Measurements from ENCODE around the gene SLAMF1. TPM values are rescaled to one million over a fixed set of nuclear protein-coding genes. Genes with fewer than 3 reads are reported as not detected.

SLAMF1 gene
- total and polyA plus RNA-seq, 9 of the 15 experiments (the other 6 are each of a cell fraction or from before 2014, with no cell fraction given) = 0.04 to 0.17 (median 0.11) TPM; not detected in 4

GRCh38 chr1:160578525-160579191 lies 68.2 kb downstream of the SLAMF1 start (continued):
- TF ChIP-seq E2F4 (CRISPR knock-in tag; IDR thresholded peaks at IDR 0.05; ENCODE audit: low read depth) (no peak), POLR2B (IDR thresholded peaks at IDR 0.05; ENCODE audit: low read depth, partially characterized antibody) (no peak)

GRCh38 chr1:160578175-160578524 lies 68.7 kb downstream of the SLAMF1 start:
- peak overlapping the region; percentile 85 for H3K27ac ChIP-seq (ENCODE audit: extremely low read depth, low read depth, low read length)
- H3K4me2 ChIP-seq (ENCODE audit: insufficient read depth, low read length) = peak overlapping the region; percentile 34; the same call in 1 of the 2 replicates

More at GRCh38 chr1:160578175-160578524, 68.7 kb downstream of the SLAMF1 start:
- ATAC-seq (peak; percentile 52), FAIRE-seq (no peak), DNase-seq (ENCODE audit: extremely low read depth in 1 of 4, low spot score in 3 of 4) (peak in 1 of 4 experiments; percentile 35)
- no peaks in the 10 kb centered on the region for H4K20me1 ChIP-seq (replicated peaks; ENCODE audit: control insufficient read depth, insufficient read depth, low read length)
- no TSS peak for BruUV-seq (replicated peaks)
- 0 out of 2 replicates have a peak, but pooled peaks have one; percentile 14 for TF ChIP-seq ZNF766 (CRISPR knock-in tag; conservative IDR thresholded peaks at IDR 0.05)
- no peak for TF ChIP-seq ZNF347 (CRISPR knock-in tag; IDR thresholded peaks at IDR 0.05; ENCODE audit: low read depth)
- peak; percentile 35; the same call in 1 of the 2 replicates for TF ChIP-seq DEAF1 (CRISPR knock-in tag; IDR thresholded peaks at IDR 0.05)
- 0 out of 4 replicates have a peak, but pooled peaks of 1 of the 2 experiments have one; percentile 12 for TF ChIP-seq RAD21 (CRISPR knock-in tag; conservative IDR thresholded peaks at IDR 0.05 in 1 of 2, IDR thresholded peaks at IDR 0.05 in 1 of 2)
- no peak for TF ChIP-seq ZNF174 (CRISPR knock-in tag; IDR thresholded peaks at IDR 0.05)
- TF ChIP-seq RB1 (IDR thresholded peaks at IDR 0.05; ENCODE audit: low read depth) = no peak
- no peak for TF ChIP-seq NR4A1 (CRISPR knock-in tag; IDR thresholded peaks at IDR 0.05)
- TF ChIP-seq NR4A1 (tag; IDR thresholded peaks at IDR 0.05) = no peak
- no peak for TF ChIP-seq RBFOX2 (IDR thresholded peaks at IDR 0.05; ENCODE audit: low read depth, low read length)
- in situ Hi-C loops (cut with MboI) = no loop called here
- CTCF ChIA-PET (ENCODE audit: low intra/inter-chr PET ratio) = no interaction called here
- H3K79me2 ChIP-seq (ENCODE audit: control insufficient read depth, insufficient read depth, low read length) = no peaks in the 10 kb centered on the region
- H3K9me1 ChIP-seq (ENCODE audit: control insufficient read depth, insufficient read depth, low read length) = no peaks in the 10 kb centered on the region
- H2AFZ ChIP-seq (ENCODE audit: low read depth, low read length) = peak overlapping the region; percentile 97
- WGBS (ENCODE audit: insufficient coverage, low coverage, missing lambda C conversion rate) = 15% methylated on average over 3 of the region's 3 CpGs
- peak overlapping the region in 1 of 2 experiments; percentile 67; a peak in 2 of 4 replicates for H3K9ac ChIP-seq (ENCODE audit: insufficient read depth in 1 of 2, low read depth in 2 of 2, low read length in 2 of 2)
- no peaks in the 10 kb centered on the region for H3K36me3 ChIP-seq (ENCODE audit: control insufficient read depth, insufficient read depth, low read length)
- H3K4me3 ChIP-seq = no peak overlapping the region
- POLR2A ChIA-PET = interaction anchor here (0.6 to 1.9 kb wide), 3 partner anchors 9 to 329 kb away, joined by 3 to 6 read pairs (median 4); no protein-coding TSS in a partner anchor
- intact Hi-C loops (cut with micrococcal nuclease) = no loop called here
- no peaks in the 10 kb centered on the region for H3K9me3 ChIP-seq (replicated peaks; ENCODE audit: control insufficient read depth, insufficient read depth, low read depth, low read length)
- peaks cover 3 to 73% of the 10 kb centered on the region in 2 experiments; a peak in 4 of 5 replicates for H3K4me1 ChIP-seq (replicated peaks in 1 of 2; ENCODE audit: control insufficient read depth in 2 of 2, insufficient read depth in 2 of 2, low read length in 2 of 2)
- H3K27me3 ChIP-seq (ENCODE audit: control insufficient read depth in 2 of 2, insufficient read depth in 2 of 2, low read length in 2 of 2) = no peaks in the 10 kb centered on the region
